22Rv1 (cell line): Measurements from ENCODE around the gene CA10.

ENCODE experiments used
- H3K27ac ChIP-seq: fragments of 450-650 bp; 2 replicates; pipeline ENCODE4 v1.5.1; 2017
- CTCF ChIP-seq: fragments of 450-650 bp; IDR thresholded peaks from 2 replicates; pipeline ENCODE4 v1.5.1; 2017; ENCODE audit warnings: mild to moderate bottlenecking
- ZFX ChIP-seq: fragments of 450-650 bp; IDR thresholded peaks from 2 replicates; pipeline ENCODE4 v1.6.1; 2017; ENCODE audit warnings: antibody characterized with exemption, borderline replicate concordance

CA10 gene

DNA sequence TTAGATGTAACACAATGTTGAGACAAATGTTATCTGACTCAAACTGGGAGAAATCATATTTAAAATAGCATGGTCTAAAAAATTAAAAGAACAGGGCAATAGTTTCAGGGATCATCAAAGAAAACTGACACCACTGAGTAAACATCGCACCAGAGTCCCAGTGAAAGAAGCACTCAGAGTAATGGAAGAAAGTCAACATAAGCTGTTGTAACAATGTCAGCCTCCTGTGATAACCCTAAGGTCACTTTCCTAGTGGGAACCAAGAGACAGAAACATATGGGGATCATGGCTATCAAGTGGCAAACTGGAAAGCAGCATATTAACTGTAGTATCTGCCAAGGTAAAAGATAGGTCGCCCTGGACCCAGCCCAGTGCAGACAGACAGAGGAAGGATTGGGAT is 160.8 kb downstream of the CA10 start:
- no peak for TF ChIP-seq ZFX
- no peak for TF ChIP-seq CTCF
- H3K27ac ChIP-seq = no peak overlapping the region

DNA sequence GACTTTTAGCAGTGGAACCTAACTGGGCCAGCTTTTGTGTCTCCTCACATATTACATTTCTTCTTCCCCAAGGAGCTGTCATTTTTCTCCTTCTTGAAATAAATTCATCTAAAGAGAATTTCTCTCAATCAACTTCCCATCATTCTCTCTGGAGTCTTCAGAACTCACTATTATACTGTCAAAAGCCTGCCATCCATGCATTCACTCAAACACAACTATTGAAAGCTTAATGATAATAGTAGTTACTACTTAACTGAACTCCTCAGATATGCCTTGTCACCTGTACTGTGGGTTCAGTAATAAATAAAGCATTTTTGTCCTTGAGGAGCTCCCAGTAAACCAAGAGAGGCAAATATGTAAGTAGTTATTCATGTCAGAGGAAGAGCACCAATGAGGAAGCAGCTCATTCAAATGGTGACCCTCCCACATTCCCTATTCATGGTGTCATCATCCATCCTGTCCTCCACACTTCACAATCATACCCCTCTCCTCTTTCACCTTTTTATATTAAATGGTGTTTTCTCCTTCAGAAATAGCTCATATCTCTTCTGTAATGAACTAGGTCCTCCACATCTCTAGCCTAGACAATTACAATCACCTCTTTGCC is 162.6 kb downstream of the CA10 start:
- H3K27ac ChIP-seq = no peak overlapping the region
- TF ChIP-seq ZFX = no peak
- no peak for TF ChIP-seq CTCF

DNA sequence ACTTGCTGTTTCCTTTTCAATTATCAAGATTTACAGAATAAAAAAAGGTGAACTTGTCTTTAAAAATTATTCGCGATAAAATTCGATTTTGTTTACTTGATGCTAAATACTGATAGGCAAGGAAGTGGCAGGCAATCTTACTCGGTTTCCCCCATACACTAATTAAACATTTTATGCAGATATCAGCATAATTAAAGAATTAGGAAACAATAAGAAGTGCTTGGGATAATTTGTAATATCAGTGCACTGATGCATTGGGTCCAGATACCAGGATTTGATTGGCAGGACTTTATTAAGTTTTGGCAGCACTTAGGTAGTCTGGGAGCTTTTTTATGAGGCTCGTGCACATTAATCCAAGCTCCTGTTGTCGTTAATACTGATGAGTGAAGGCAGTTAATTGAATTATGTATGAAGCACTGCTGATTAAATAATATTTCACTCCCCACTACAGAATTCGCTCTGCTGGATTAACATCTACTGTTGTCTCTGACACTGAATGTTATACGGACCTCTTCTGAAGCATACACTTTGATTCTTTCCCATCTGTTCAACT is 165.6 kb downstream of the CA10 start:
- no peak overlapping the region for H3K27ac ChIP-seq
- TF ChIP-seq ZFX = no peak
- no peak for TF ChIP-seq CTCF

DNA sequence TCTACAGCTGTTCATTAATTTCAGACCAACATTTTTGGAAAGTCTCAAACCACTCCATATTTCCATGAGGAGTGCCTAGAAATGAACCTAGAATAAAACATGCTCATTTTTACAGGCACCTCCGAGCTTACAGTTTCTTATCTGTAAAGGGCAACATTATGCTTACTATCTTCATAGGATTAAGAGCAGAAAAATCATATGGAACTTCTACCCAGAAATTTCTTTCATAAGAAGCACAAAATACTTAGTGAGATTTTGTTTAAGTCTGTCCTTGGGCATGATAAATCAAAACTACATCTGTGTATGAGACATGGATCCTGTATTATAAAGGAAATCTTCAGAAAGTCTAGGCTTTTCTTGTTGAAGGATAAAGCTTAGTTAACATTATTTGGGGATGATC is 187.4 kb downstream of the CA10 start:
- H3K27ac ChIP-seq = no peak overlapping the region
- TF ChIP-seq ZFX (no peak), CTCF (no peak)

GRCh38 chr17:51961689-51962088 is 196.8 kb downstream of the CA10 start:
- no peak overlapping the region for H3K27ac ChIP-seq
- TF ChIP-seq CTCF (no peak), ZFX (no peak)

- no peak for TF ChIP-seq CTCF
- TF ChIP-seq ZFX = no peak
- no peak overlapping the region for H3K27ac ChIP-seq
These were observed 200.7 kb downstream of the CA10 start for GRCh38 chr17:51957786-51958185.

- no peak for TF ChIP-seq ZFX
- TF ChIP-seq CTCF = no peak
These were observed 203.3 kb downstream of the CA10 start for GRCh38 chr17:51955245-51955644.

More at GRCh38 chr17:51955245-51955644, 203.3 kb downstream of the CA10 start:
- H3K27ac ChIP-seq = no peak overlapping the region
